DND-41 (cell line): ENCODE results near the gene PDE4B.

ENCODE experiments used
- ATAC-seq: fragments of 200-7000 bp; cut with Tn5 transposase; 3 replicates; pipeline ENCODE4 v1.9.1; 2021; ENCODE audit warnings: low read depth; ENCODE audit not compliant: insufficient read depth
- DNase-seq: peaks from one replicate; pipeline ENCODE4 v3.0.0-alpha.2; 2020
- H2AFZ ChIP-seq: 2 replicates; pipeline ENCODE4 v1.6.0; 2012; ENCODE audit warnings: low read depth, low read length
- H3K27ac ChIP-seq: 2 replicates; pipeline ENCODE4 v1.5.1; 2012; ENCODE audit warnings: low read length, inconsistent platforms
- H3K27me3 ChIP-seq: fragments of 200-600 bp; sonication (generic); 2 replicates; pipeline ENCODE4 v1.6.0; 2012; ENCODE audit warnings: low read length, mild to moderate bottlenecking, inconsistent platforms; ENCODE audit not compliant: insufficient read depth, poor library complexity
- H3K36me3 ChIP-seq: 2 replicates; pipeline ENCODE4 v1.5.1; 2012; ENCODE audit warnings: low read length, inconsistent platforms; ENCODE audit not compliant: insufficient read depth
- H3K4me1 ChIP-seq: 2 replicates; pipeline ENCODE4 v1.5.1; 2012; ENCODE audit warnings: mild to moderate bottlenecking, low read length; ENCODE audit not compliant: insufficient read depth
- H3K4me2 ChIP-seq: 2 replicates; pipeline ENCODE4 v1.6.0; 2012; ENCODE audit warnings: mild to moderate bottlenecking, moderate library complexity, low read length, inconsistent platforms; ENCODE audit not compliant: insufficient read depth
- H3K4me3 ChIP-seq, 2 experiments: fragments of 200-600 bp in 1 of 2; shearing (Covaris generic) in 1 of 2; 2 replicates each; pipeline ENCODE4 v1.5.1; 2012 to 2016; ENCODE audit warnings: inconsistent platforms in 2 of 2, low read length in 2 of 2, mild to moderate bottlenecking in 2 of 2, low read depth in 1 of 2, moderate library complexity in 1 of 2
- H3K79me2 ChIP-seq: 2 replicates; pipeline ENCODE4 v1.6.0; 2012; ENCODE audit warnings: low read length, inconsistent platforms; ENCODE audit not compliant: insufficient read depth
- H3K9ac ChIP-seq: 2 replicates; pipeline ENCODE4 v1.6.0; 2012; ENCODE audit warnings: low read depth, mild to moderate bottlenecking, inconsistent platforms, low read length, moderate library complexity
- H3K9me3 ChIP-seq: 2 replicates; pipeline ENCODE4 v1.5.1; 2012; ENCODE audit warnings: low read length, moderate library complexity, mild to moderate bottlenecking, inconsistent platforms; ENCODE audit not compliant: insufficient read depth, severe bottlenecking
- H4K20me1 ChIP-seq: 2 replicates; pipeline ENCODE4 v1.6.0; 2012; ENCODE audit warnings: low read length; ENCODE audit not compliant: insufficient read depth
- CTCF ChIP-seq: IDR thresholded peaks from 2 replicates; pipeline ENCODE4 v1.5.1; 2012; ENCODE audit warnings: borderline replicate concordance, low read length, moderate library complexity, mild to moderate bottlenecking; ENCODE audit not compliant: poor library complexity, severe bottlenecking; ENCODE audit errors: extremely low read depth
- EZH2 ChIP-seq: IDR thresholded peaks from 3 replicates; pipeline ENCODE4 v1.6.1; 2012; ENCODE audit warnings: borderline replicate concordance, low read depth, mild to moderate bottlenecking, moderate library complexity, low read length, inconsistent platforms; ENCODE audit not compliant: severe bottlenecking

The PDE4B gene

GRCh38 chr1:65985393-65986066 is 192.8 kb downstream of the PDE4B start:
- ATAC-seq (no peak), DNase-seq (no peak)
- Histone ChIP-seq H4K20me1 (no peaks in the 10 kb centered on the region), H3K9ac (no peak overlapping the region), H3K79me2 (no peaks in the 10 kb centered on the region), H2AFZ (no peak overlapping the region), H3K4me2 (no peak overlapping the region), H3K27me3 (no peaks in the 10 kb centered on the region), H3K27ac (no peak overlapping the region), H3K4me3 (no peak overlapping the region), H3K36me3 (no peaks in the 10 kb centered on the region), H3K9me3 (no peaks in the 10 kb centered on the region), H3K4me1 (no peaks in the 10 kb centered on the region)
- TF ChIP-seq EZH2 (no peak), CTCF (no peak)

GRCh38 chr1:65986146-65986545 is 193.5 kb downstream of the PDE4B start:
- Histone ChIP-seq H3K79me2 (no peaks in the 10 kb centered on the region), H3K4me3 (no peak overlapping the region), H3K9ac (no peak overlapping the region), H3K4me1 (no peaks in the 10 kb centered on the region), H3K27me3 (no peaks in the 10 kb centered on the region), H3K4me2 (no peak overlapping the region), H4K20me1 (no peaks in the 10 kb centered on the region), H3K36me3 (no peaks in the 10 kb centered on the region), H3K9me3 (no peaks in the 10 kb centered on the region), H2AFZ (no peak overlapping the region), H3K27ac (no peak overlapping the region)
- TF ChIP-seq CTCF (no peak), EZH2 (no peak)
- ATAC-seq (no peak), DNase-seq (no peak)

GRCh38 chr1:65990161-65990560 is 197.5 kb downstream of the PDE4B start:
- Histone ChIP-seq H4K20me1 (no peaks in the 10 kb centered on the region), H2AFZ (no peak overlapping the region)
- no peak for ATAC-seq

More at GRCh38 chr1:65990161-65990560, 197.5 kb downstream of the PDE4B start:
- H3K9ac ChIP-seq, result no peak overlapping the region
- no peak overlapping the region for H3K4me3 ChIP-seq
- H3K79me2 ChIP-seq, result no peaks in the 10 kb centered on the region
- no peak for DNase-seq
- no peaks in the 10 kb centered on the region for H3K9me3 ChIP-seq
- no peaks in the 10 kb centered on the region for H3K27me3 ChIP-seq
- no peaks in the 10 kb centered on the region for H3K36me3 ChIP-seq
- H3K4me1 ChIP-seq, result no peaks in the 10 kb centered on the region
- TF ChIP-seq CTCF (no peak), EZH2 (no peak)
- no peak overlapping the region for H3K27ac ChIP-seq
- no peak overlapping the region for H3K4me2 ChIP-seq
